GM23338 (cell line): ENCODE measurements around the gene PSMB2. TPM values are rescaled to one million over a fixed set of nuclear protein-coding genes. Genes with fewer than 3 reads are reported as not detected.

Source experiments
- ATAC-seq: fragments of 200-7000 bp; cut with Tn5 transposase; 3 replicates; pipeline ENCODE4 v1.9.1; 2020
- DNase-seq: peaks from one replicate; pipeline ENCODE4 v3.0.0-alpha.2; 2015; ENCODE audit warnings: low spot score
- H2AFZ ChIP-seq: fragments of 200-600 bp; sonication (generic); 2 replicates; pipeline ENCODE4 v1.8.0; 2016; ENCODE audit warnings: antibody characterized with exemption, mild to moderate bottlenecking, moderate library complexity
- H3F3A ChIP-seq: fragments of 200-600 bp; sonication (generic); replicated peaks from 2 replicates; pipeline ENCODE4 v1.8.0; 2017; ENCODE audit warnings: antibody characterized with exemption, mixed run types, low read depth
- H3K27ac ChIP-seq: fragments of 200-600 bp; sonication (generic); 2 replicates; pipeline ENCODE4 v1.6.1; 2016; ENCODE audit warnings: low read depth
- H3K27me3 ChIP-seq: fragments of 200-600 bp; sonication (generic); 2 replicates; pipeline ENCODE4 v1.8.0; 2016; ENCODE audit warnings: mild to moderate bottlenecking, mixed run types, moderate library complexity; ENCODE audit not compliant: insufficient read depth
- H3K36me3 ChIP-seq: fragments of 200-600 bp; sonication (generic); 2 replicates; pipeline ENCODE4 v1.8.0; 2016; ENCODE audit warnings: mild to moderate bottlenecking; ENCODE audit not compliant: insufficient read depth
- H3K4me1 ChIP-seq: fragments of 200-600 bp; sonication (generic); 2 replicates; pipeline ENCODE4 v1.8.0; 2016; ENCODE audit warnings: mild to moderate bottlenecking, moderate library complexity; ENCODE audit not compliant: insufficient read depth
- H3K4me2 ChIP-seq: fragments of 200-600 bp; sonication (generic); 2 replicates; pipeline ENCODE4 v1.7.1; 2017; ENCODE audit warnings: mixed run types
- H3K4me3 ChIP-seq: fragments of 200-600 bp; sonication (generic); 2 replicates; pipeline ENCODE4 v1.6.1; 2016; ENCODE audit warnings: mixed run types
- H3K79me2 ChIP-seq: fragments of 200-600 bp; sonication (generic); replicated peaks from 2 replicates; pipeline ENCODE4 v1.8.0; 2017; ENCODE audit warnings: mild to moderate bottlenecking; ENCODE audit not compliant: insufficient read depth
- H3K9me2 ChIP-seq: fragments of 200-600 bp; sonication (generic); 2 replicates; pipeline ENCODE4 v1.8.0; 2017; ENCODE audit not compliant: insufficient read depth
- H4K20me1 ChIP-seq: fragments of 200-600 bp; sonication (generic); replicated peaks from 2 replicates; pipeline ENCODE4 v1.8.0; 2017; ENCODE audit warnings: mild to moderate bottlenecking; ENCODE audit not compliant: insufficient read depth
- H3K27ac Mint-ChIP-seq: 2 replicates; pipeline ENCODE4 v1.8.0; 2020; ENCODE audit warnings: inconsistent platforms, mild to moderate bottlenecking, moderate library complexity, mixed read lengths
- H3K27me3 Mint-ChIP-seq: 3 replicates; pipeline ENCODE4 v1.8.0; 2022; ENCODE audit warnings: low read depth, mild to moderate bottlenecking, moderate library complexity, mixed read lengths, inconsistent platforms; ENCODE audit not compliant: insufficient read depth, poor library complexity
- H3K36me3 Mint-ChIP-seq: 3 replicates; pipeline ENCODE4 v1.8.0; 2021; ENCODE audit warnings: low read depth, mild to moderate bottlenecking, inconsistent platforms, moderate library complexity, mixed read lengths
- H3K4me1 Mint-ChIP-seq: 3 replicates; pipeline ENCODE4 v1.8.0; 2020; ENCODE audit warnings: mild to moderate bottlenecking, inconsistent platforms, mixed read lengths
- H3K4me3 Mint-ChIP-seq: 3 replicates; pipeline ENCODE4 v1.8.0; 2021; ENCODE audit warnings: moderate library complexity, mild to moderate bottlenecking, inconsistent platforms, mixed read lengths
- H3K9me3 Mint-ChIP-seq: 3 replicates; pipeline ENCODE4 v1.8.0; 2020; ENCODE audit warnings: moderate library complexity, mild to moderate bottlenecking, inconsistent platforms, mixed read lengths
- CREB1 ChIP-seq: fragments of 250-450 bp; sonication (Bioruptor Pico); IDR thresholded peaks from 2 replicates; pipeline ENCODE4 v1.5.0; 2020; ENCODE audit warnings: low read depth, mild to moderate bottlenecking, moderate library complexity
- EZH2 ChIP-seq: fragments of 200-600 bp; sonication (generic); IDR thresholded peaks from one replicate; pipeline ENCODE4 v1.8.0; 2017; ENCODE audit warnings: antibody characterized with exemption, mild to moderate bottlenecking, low read depth; ENCODE audit not compliant: unreplicated experiment
- EZH2phosphoT487 ChIP-seq: fragments of 200-600 bp; sonication (generic); IDR thresholded peaks from one replicate; pipeline ENCODE4 v1.8.1; 2018; ENCODE audit warnings: antibody characterized with exemption; ENCODE audit not compliant: unreplicated experiment
- JUNB ChIP-seq: IDR thresholded peaks from one replicate; pipeline ENCODE4 v1.6.1; 2016; ENCODE audit warnings: antibody characterized with exemption; ENCODE audit not compliant: unreplicated experiment
- STAT1 ChIP-seq: IDR thresholded peaks from one replicate; pipeline ENCODE4 v1.6.1; 2016; ENCODE audit warnings: antibody characterized with exemption; ENCODE audit not compliant: unreplicated experiment
- ZNF331 ChIP-seq: fragments of 250-450 bp; sonication (Bioruptor Pico); IDR thresholded peaks from 2 replicates; pipeline ENCODE4 v1.5.0; 2020; ENCODE audit warnings: low read depth, mild to moderate bottlenecking, moderate library complexity
- ZNF462 ChIP-seq: fragments of 250-450 bp; sonication (Bioruptor Pico); IDR thresholded peaks from 2 replicates; pipeline ENCODE4 v1.5.0; 2020; ENCODE audit warnings: mild to moderate bottlenecking, moderate library complexity
- polyA plus RNA-seq: library from polyadenylated mRNA; unstranded; fragments of >200 nt; fragmentation: Nextera tagmentation; extraction: Ambion mirVana; gene quantifications from 2 replicates; pipeline ENCODE4 v1.2.1, GENCODE V29; 2016
- total RNA-seq: library from RNA; depleted of rRNA; stranded (reverse); fragments of >200 nt; shearing (Covaris generic); gene quantifications from 2 replicates; pipeline ENCODE4 v1.2.3, GENCODE V29; 2014
- TF ChIP-seq, protein P1 (sequence below): IDR thresholded peaks from one replicate; pipeline ENCODE4 v1.6.1; 2018; ENCODE audit warnings: antibody characterized with exemption; ENCODE audit not compliant: unreplicated experiment

Gene PSMB2
- total and polyA plus RNA-seq, 2 experiments from 2014 or later, result 68.2 to 147 TPM

DNA sequence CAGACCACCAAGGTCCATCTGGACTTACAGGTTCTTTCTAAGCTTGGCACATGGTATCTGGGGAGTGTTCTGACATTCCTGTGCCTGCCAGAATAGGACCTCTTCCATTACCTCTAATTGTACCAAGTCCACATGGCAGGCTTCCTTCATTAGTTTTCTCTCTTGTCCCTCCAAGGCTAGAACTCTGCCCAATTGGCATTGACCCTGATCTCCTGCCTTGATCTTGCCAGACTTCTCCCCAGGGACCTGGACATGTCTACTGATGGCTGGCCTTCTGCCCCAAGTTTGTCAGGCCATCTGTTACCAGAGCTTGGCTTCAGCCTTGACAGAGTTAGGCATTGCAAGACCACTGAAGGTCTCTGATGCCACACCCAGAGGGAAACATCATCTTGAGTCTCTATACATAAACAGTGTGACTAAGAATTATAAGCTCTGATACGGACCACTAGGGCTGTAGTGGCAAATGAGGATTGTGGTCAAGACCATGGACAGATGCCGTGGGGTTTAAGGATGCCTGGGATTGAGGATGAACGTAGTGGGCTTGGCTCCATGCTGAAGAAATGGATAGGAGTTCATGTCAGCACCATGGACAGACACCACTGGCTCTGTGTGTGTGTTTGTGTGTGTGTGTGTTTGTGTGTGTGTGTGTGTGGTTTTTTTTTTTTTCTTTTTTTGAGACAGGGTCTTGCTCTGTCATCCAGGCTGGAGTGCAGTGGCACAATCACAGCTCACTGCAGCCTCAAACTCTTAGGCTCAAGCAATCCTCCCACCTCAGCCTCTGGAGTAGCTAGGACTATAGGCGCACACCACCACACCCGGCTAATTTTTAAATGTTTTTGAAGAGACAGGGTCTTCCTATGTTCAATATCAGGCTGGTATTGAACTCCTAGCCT lies 19.5 kb upstream of the PSMB2 start:
- Mint-ChIP-seq H3K9me3 (no peaks in the 10 kb centered on the region), H3K4me3 (no peak overlapping the region), H3K27me3 (peaks cover 3% of the 10 kb centered on the region), H3K27ac (no peak overlapping the region), H3K36me3 (no peaks in the 10 kb centered on the region), H3K4me1 (no peaks in the 10 kb centered on the region)
- Histone ChIP-seq H3K4me2 (no peak overlapping the region), H3K27me3 (no peaks in the 10 kb centered on the region), H3K27ac (no peak overlapping the region), H3K4me1 (no peaks in the 10 kb centered on the region), H3K9me2 (no peaks in the 10 kb centered on the region; the same call in 1 of the 2 replicates), H2AFZ (no peak overlapping the region), H3K36me3 (no peaks in the 10 kb centered on the region), H3K4me3 (no peak overlapping the region), H4K20me1 (no peaks in the 10 kb centered on the region; the same call in 1 of the 2 replicates), H3F3A (no peaks in the 10 kb centered on the region), H3K79me2 (no peaks in the 10 kb centered on the region)
- DNase-seq (peak; percentile 89), ATAC-seq (peak; percentile 99)
- TF ChIP-seq ZNF462 (CRISPR knock-in tag) (no peak), EZH2phosphoT487 (no peak), CREB1 (CRISPR knock-in tag) (0 out of 2 replicates have a peak, but pooled peaks have one; percentile 52), ZNF331 (no peak), EZH2 (no peak), STAT1 (no peak), JUNB (no peak)
- TF ChIP-seq, protein P1, sequence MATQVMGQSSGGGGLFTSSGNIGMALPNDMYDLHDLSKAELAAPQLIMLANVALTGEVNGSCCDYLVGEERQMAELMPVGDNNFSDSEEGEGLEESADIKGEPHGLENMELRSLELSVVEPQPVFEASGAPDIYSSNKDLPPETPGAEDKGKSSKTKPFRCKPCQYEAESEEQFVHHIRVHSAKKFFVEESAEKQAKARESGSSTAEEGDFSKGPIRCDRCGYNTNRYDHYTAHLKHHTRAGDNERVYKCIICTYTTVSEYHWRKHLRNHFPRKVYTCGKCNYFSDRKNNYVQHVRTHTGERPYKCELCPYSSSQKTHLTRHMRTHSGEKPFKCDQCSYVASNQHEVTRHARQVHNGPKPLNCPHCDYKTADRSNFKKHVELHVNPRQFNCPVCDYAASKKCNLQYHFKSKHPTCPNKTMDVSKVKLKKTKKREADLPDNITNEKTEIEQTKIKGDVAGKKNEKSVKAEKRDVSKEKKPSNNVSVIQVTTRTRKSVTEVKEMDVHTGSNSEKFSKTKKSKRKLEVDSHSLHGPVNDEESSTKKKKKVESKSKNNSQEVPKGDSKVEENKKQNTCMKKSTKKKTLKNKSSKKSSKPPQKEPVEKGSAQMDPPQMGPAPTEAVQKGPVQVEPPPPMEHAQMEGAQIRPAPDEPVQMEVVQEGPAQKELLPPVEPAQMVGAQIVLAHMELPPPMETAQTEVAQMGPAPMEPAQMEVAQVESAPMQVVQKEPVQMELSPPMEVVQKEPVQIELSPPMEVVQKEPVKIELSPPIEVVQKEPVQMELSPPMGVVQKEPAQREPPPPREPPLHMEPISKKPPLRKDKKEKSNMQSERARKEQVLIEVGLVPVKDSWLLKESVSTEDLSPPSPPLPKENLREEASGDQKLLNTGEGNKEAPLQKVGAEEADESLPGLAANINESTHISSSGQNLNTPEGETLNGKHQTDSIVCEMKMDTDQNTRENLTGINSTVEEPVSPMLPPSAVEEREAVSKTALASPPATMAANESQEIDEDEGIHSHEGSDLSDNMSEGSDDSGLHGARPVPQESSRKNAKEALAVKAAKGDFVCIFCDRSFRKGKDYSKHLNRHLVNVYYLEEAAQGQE, result peak; percentile 83
